PC-9 (cell line): Measurements from ENCODE around the gene MED26. TPM values are rescaled to one million over a fixed set of nuclear protein-coding genes. Genes with fewer than 3 reads are reported as not detected.

Experiments used
- BruUV-seq: library from RNA; stranded (reverse); fragments of 400-500 nt; replicated peaks from 2 replicates; lab custom pipeline; 2021; lab: Mats Ljungman, UMichigan
- CTCF ChIA-PET: fragments of 300-600 bp; sonication (Branson Sonifier 250); formaldehyde crosslinking; loops from one replicate; lab custom pipeline; 2022; ENCODE audit warnings: antibody characterized with exemption; lab: Charles Lee
- POLR2A ChIA-PET: fragments of 300-600 bp; sonication (Branson Sonifier 250); formaldehyde crosslinking; loops from one replicate; lab custom pipeline; 2022; ENCODE audit warnings: antibody characterized with exemption; ENCODE audit not compliant: unreplicated experiment; lab: Charles Lee
- DNase-seq, 2 experiments: peaks; one replicate each; pipeline versions ENCODE4 v3.0.0 to v3.0.0-alpha.2; 2015 to 2022; ENCODE audit warnings: mixed read lengths in 1 of 2
- H2AFZ ChIP-seq: fragments of 200-600 bp; sonication (generic); 2 replicates; pipeline ENCODE4 v1.8.1; 2017; ENCODE audit warnings: antibody characterized with exemption
- H3F3A ChIP-seq: fragments of 200-600 bp; sonication (generic); 2 replicates; pipeline ENCODE4 v1.8.1; 2017; ENCODE audit warnings: antibody characterized with exemption, mild to moderate bottlenecking, low read depth; ENCODE audit not compliant: insufficient read depth
- H3K27ac ChIP-seq: fragments of 200-600 bp; sonication (generic); 2 replicates; pipeline ENCODE4 v1.6.1; 2016; ENCODE audit warnings: mixed run types
- H3K27me3 ChIP-seq: fragments of 200-600 bp; sonication (generic); 2 replicates; pipeline ENCODE4 v1.6.1; 2016; ENCODE audit warnings: low read depth, mixed run types; ENCODE audit not compliant: insufficient read depth
- H3K36me3 ChIP-seq: fragments of 200-600 bp; sonication (generic); 2 replicates; pipeline ENCODE4 v1.6.1; 2016; ENCODE audit warnings: low read depth, mixed run types
- H3K4me1 ChIP-seq: fragments of 200-600 bp; sonication (generic); replicated peaks from 2 replicates; pipeline ENCODE4 v1.6.1; 2016; ENCODE audit warnings: mixed run types; ENCODE audit not compliant: insufficient read depth
- H3K4me2 ChIP-seq: fragments of 200-600 bp; sonication (generic); 2 replicates; pipeline ENCODE4 v1.6.1; 2017; ENCODE audit warnings: mixed run types
- H3K4me3 ChIP-seq: fragments of 200-600 bp; sonication (generic); 2 replicates; pipeline ENCODE4 v1.6.1; 2016; ENCODE audit warnings: mixed run types
- H3K79me2 ChIP-seq: fragments of 200-600 bp; sonication (generic); 2 replicates; pipeline ENCODE4 v1.6.1; 2017; ENCODE audit warnings: low read depth, mixed run types
- H3K9me2 ChIP-seq: fragments of 200-600 bp; sonication (generic); 2 replicates; pipeline ENCODE4 v1.8.1; 2017; ENCODE audit warnings: mild to moderate bottlenecking; ENCODE audit not compliant: insufficient read depth
- H3K9me3 ChIP-seq: fragments of 200-600 bp; sonication (generic); 2 replicates; pipeline ENCODE4 v1.8.1; 2016; ENCODE audit warnings: low read depth; ENCODE audit not compliant: insufficient read depth
- H4K20me1 ChIP-seq: fragments of 200-600 bp; sonication (generic); 2 replicates; pipeline ENCODE4 v1.8.1; 2017; ENCODE audit not compliant: insufficient read depth
- CTCF ChIP-seq: fragments of 200-600 bp; sonication (generic); conservative IDR thresholded peaks from 2 replicates; pipeline ENCODE4 v1.6.1; 2017; ENCODE audit warnings: mixed run types, antibody characterized with exemption, mild to moderate bottlenecking, moderate library complexity
- EZH2 ChIP-seq: fragments of 200-600 bp; sonication (generic); IDR thresholded peaks from 2 replicates; pipeline ENCODE4 v1.8.0; 2017; ENCODE audit warnings: antibody characterized with exemption, low read depth
- intact Hi-C: fragments of 100-400 bp; cut with micrococcal nuclease; formaldehyde crosslinking; loops from one replicate; pipeline ENCODE4 v1.10.0; 2022; ENCODE audit not compliant: unreplicated experiment
- total RNA-seq: library from RNA; stranded (reverse); gene quantifications from 2 replicates; pipeline ENCODE4 v1.2.3, GENCODE V29; 2021

MED26 gene
- total RNA-seq, 1 experiment from 2014 or later = 11.9 TPM

DNA sequence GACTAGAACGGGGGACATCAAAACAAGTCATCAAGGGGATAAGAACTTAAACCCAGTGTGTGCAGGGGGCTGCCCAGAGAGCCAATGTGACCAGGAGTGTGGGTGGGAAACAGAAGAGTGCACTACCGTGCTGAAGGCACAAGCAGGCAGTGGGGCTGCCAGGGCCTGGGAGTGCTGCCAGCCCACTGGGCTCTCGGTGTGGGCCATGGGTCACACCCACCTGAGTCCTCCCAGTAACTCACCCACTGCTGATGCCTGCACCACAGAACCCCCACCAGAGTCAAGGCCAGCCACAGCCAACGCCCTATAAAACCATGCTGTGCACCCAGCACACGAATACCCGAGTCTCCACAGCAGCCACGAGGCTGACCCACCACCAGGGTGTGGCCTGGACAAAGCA, 8.5 kb downstream of the MED26 start:
- no peaks in the 10 kb centered on the region for H3K27me3 ChIP-seq
- peaks cover 100% of the 10 kb centered on the region for H3K79me2 ChIP-seq
- no peak for DNase-seq
- H2AFZ ChIP-seq = no peak overlapping the region
- H3K27ac ChIP-seq = no peak overlapping the region
- H3K36me3 ChIP-seq = no peaks in the 10 kb centered on the region
- peaks cover 100% of the 10 kb centered on the region for H4K20me1 ChIP-seq
- BruUV-seq = no TSS peak
- no peaks in the 10 kb centered on the region for H3K9me3 ChIP-seq
- intact Hi-C loops = no loop called here
- no peak overlapping the region for H3K4me2 ChIP-seq
- ChIA-PET CTCF (no interaction called here), POLR2A (no interaction called here)
- H3F3A ChIP-seq = no peaks in the 10 kb centered on the region; the same call in 1 of the 2 replicates
- H3K4me3 ChIP-seq = no peak overlapping the region
- peaks cover 23% of the 10 kb centered on the region for H3K4me1 ChIP-seq
- TF ChIP-seq EZH2 (no peak), CTCF (no peak)
- H3K9me2 ChIP-seq = no peaks in the 10 kb centered on the region

DNA sequence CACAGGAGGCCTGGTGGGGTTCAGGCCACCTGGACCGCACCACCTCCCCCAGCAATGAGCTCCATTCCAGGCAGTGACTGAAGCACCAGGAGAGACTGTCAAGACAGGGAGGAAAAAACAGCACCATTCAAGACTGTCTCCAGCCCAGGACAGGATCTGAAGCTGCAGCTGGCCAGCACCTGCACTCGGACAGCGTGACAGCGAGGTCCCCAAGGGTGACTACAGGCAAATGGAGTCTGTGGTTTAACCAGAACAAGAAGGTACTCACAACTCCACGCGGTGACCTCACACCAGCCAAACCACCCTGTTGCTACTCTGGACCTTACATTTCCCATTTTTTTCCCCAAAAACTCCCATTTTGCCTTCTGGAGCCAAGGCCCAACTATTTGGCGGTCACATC, 9.8 kb downstream of the MED26 start:
- H3K9me2 ChIP-seq = no peaks in the 10 kb centered on the region
- ChIA-PET CTCF (no interaction called here), POLR2A (interaction anchor here (0.5 to 0.6 kb wide), 2 partner anchors 49 to 325 kb away, joined by 3 to 6 read pairs; no protein-coding TSS in a partner anchor)
- DNase-seq = no peak
- H3K4me1 ChIP-seq = peaks cover 23% of the 10 kb centered on the region
- H3F3A ChIP-seq = no peaks in the 10 kb centered on the region; the same call in 1 of the 2 replicates
- H3K27me3 ChIP-seq = no peaks in the 10 kb centered on the region
- TF ChIP-seq EZH2 = no peak
- no peak for TF ChIP-seq CTCF
- no peak overlapping the region for H3K27ac ChIP-seq
- no peak overlapping the region for H3K4me2 ChIP-seq
- no TSS peak for BruUV-seq
- H3K4me3 ChIP-seq = no peak overlapping the region
- no peak overlapping the region for H2AFZ ChIP-seq
- intact Hi-C loops = no loop called here
- peaks cover 100% of the 10 kb centered on the region for H4K20me1 ChIP-seq
- peaks cover 100% of the 10 kb centered on the region for H3K79me2 ChIP-seq
- H3K36me3 ChIP-seq = no peaks in the 10 kb centered on the region
- no peaks in the 10 kb centered on the region for H3K9me3 ChIP-seq

DNA sequence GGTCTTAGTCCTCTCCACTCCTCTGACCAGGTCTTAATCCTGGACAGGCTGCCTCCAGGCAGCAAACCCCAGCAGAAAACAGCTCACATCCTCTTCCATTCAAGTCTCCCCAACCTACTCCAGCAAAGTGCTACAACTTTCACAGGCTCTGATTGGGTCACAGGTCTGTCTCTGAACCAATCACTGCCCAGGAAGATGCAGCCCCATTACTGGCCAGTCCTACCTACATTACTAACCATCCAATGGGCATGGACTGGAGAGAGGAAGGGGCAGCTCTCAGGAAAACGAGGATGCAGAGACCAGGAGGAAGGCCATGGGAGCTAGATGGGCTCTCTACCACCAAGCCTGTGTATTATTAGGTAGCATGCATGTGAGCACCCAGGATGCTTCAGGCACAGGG, 12.2 kb downstream of the MED26 start:
- DNase-seq = no peak
- Histone ChIP-seq H3K36me3 (no peaks in the 10 kb centered on the region), H3K4me3 (no peak overlapping the region), H3F3A (peaks cover 7% of the 10 kb centered on the region; the same call in 1 of the 2 replicates), H3K9me3 (no peaks in the 10 kb centered on the region), H3K27me3 (no peaks in the 10 kb centered on the region), H3K9me2 (no peaks in the 10 kb centered on the region), H2AFZ (no peak overlapping the region), H3K79me2 (peaks cover 100% of the 10 kb centered on the region), H3K4me2 (no peak overlapping the region), H3K27ac (no peak overlapping the region), H4K20me1 (peaks cover 100% of the 10 kb centered on the region), H3K4me1 (peaks cover 22% of the 10 kb centered on the region)
- CTCF ChIA-PET = no interaction called here
- intact Hi-C loops = no loop called here
- no TSS peak for BruUV-seq
- POLR2A ChIA-PET = interaction anchor here (0.6 kb wide), 1 partner anchor 12 kb away, joined by 4 read pairs; the partner anchor contains the start of gene MED26
- no peak for TF ChIP-seq EZH2
- no peak for TF ChIP-seq CTCF
